GM12865 (cell line): ENCODE data around the gene GPC6.

Experiments used
- DNase-seq: peaks from one replicate; pipeline ENCODE4 v3.0.0; 2010; ENCODE audit warnings: low read depth
- H3K4me3 ChIP-seq: 2 replicates; pipeline ENCODE4 v1.5.1; 2011; ENCODE audit warnings: mild to moderate bottlenecking, low read depth, low read length, control low read depth
- CTCF ChIP-seq: IDR thresholded peaks from 2 replicates; pipeline ENCODE4 v1.5.1; 2011; ENCODE audit warnings: low read length, control low read depth, low read depth, inconsistent platforms; ENCODE audit not compliant: insufficient read depth; ENCODE audit errors: missing control alignments

Gene GPC6

GRCh38 chr13:93227878-93228642 lies 1.5 kb downstream of the GPC6 start:
- no peak for DNase-seq
- no peak for TF ChIP-seq CTCF
- H3K4me3 ChIP-seq, result no peak overlapping the region

GRCh38 chr13:93228643-93228937 lies 2.0 kb downstream of the GPC6 start:
- no peak for TF ChIP-seq CTCF
- no peak for DNase-seq
- no peak overlapping the region for H3K4me3 ChIP-seq

GRCh38 chr13:93230261-93230855 lies 3.8 kb downstream of the GPC6 start:
- no peak for DNase-seq
- TF ChIP-seq CTCF, result no peak
- no peak overlapping the region for H3K4me3 ChIP-seq

GRCh38 chr13:93231867-93232266 lies 5.3 kb downstream of the GPC6 start:
- no peak overlapping the region for H3K4me3 ChIP-seq
- TF ChIP-seq CTCF, result no peak
- DNase-seq, result no peak

- no peak overlapping the region for H3K4me3 ChIP-seq
- peak; percentile 56 for DNase-seq
- TF ChIP-seq CTCF, result no peak
These were observed 7.4 kb downstream of the GPC6 start for GRCh38 chr13:93233997-93234416.

GRCh38 chr13:93234459-93234858 lies 7.9 kb downstream of the GPC6 start:
- TF ChIP-seq CTCF, result no peak
- H3K4me3 ChIP-seq, result no peak overlapping the region
- no peak for DNase-seq
